Measurements from ENCODE around the gene TVP23C. TPM values are rescaled to one million over a fixed set of nuclear protein-coding genes. Genes with fewer than 3 reads are reported as not detected.

The TVP23C gene
- total RNA-seq, 1 experiment from 2014 or later: 9.0 TPM

GRCh38 chr17:15453782-15454181, 109.5 kb downstream of the TVP23C start:
- no peak for DNase-seq (ENCODE audit: low read depth, low spot score)
- in situ Hi-C loops (cut with HindIII; ENCODE audit: low pct_unique_long_range_greater_than_20kb, low sequenced_read_pairs): no loop called here

DNA sequence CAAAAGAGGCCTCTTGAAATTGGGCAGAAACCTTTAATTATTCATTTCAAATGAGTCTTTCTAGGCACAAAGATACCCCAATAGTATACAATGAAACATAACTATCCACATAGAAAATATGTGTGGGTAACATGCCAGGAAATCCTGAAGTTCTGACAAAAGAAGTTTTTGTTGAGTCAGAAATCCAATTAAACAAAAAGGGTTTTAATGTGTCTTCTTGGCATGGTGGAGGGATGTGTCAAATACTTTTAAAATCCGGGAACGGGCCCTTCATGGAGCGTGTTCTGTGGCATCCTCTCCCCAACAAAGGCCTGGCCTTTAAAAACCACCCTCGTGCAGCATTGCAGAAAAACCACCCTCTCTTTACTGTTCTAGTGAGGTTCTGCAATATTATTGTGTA, 110.0 kb downstream of the TVP23C start:
- peak; percentile 54 for DNase-seq (ENCODE audit: low read depth, low spot score)
- in situ Hi-C loops (cut with HindIII; ENCODE audit: low pct_unique_long_range_greater_than_20kb, low sequenced_read_pairs): no loop called here

GRCh38 chr17:15452746-15453145, 110.5 kb downstream of the TVP23C start:
- no peak for DNase-seq (ENCODE audit: low read depth, low spot score)
- in situ Hi-C loops (cut with HindIII; ENCODE audit: low pct_unique_long_range_greater_than_20kb, low sequenced_read_pairs): no loop called here

Small RNA genes within 50 kb of the gene (small RNA-seq; reads per million reads assigned to genes)
- gene AC005838.1 (0 reads per million in 2 experiments), gene RF00090 (0 reads per million in 2 experiments)

Other genes starting within 250 kb of the TVP23C start
- gene TEKT3, start 221.9 kb downstream of the TVP23C start, total RNA-seq (2014; rRNA removed; shearing (Covaris generic)): 0.56 TPM in 1 of 2 replicates, not detected in the other
- 0.77 and 1.6 TPM in 2 replicates for gene CDRT4, start 95.9 kb downstream of the TVP23C start, total RNA-seq (2014; rRNA removed; shearing (Covaris generic))
- gene FBXW10B, start 56.2 kb upstream of the TVP23C start, total RNA-seq (2014; rRNA removed; shearing (Covaris generic)): 0.16 TPM in 1 of 2 replicates, not detected in the other
- gene TRIM16, start 120.8 kb upstream of the TVP23C start, total RNA-seq (2014; rRNA removed; shearing (Covaris generic)): 22.1 and 29.8 TPM in 2 replicates
- gene ZNF286A, start 136.3 kb upstream of the TVP23C start, total RNA-seq (2014; rRNA removed; shearing (Covaris generic)): 18.1 and 21.6 TPM in 2 replicates
- gene TBC1D26, start 168.8 kb upstream of the TVP23C start, total RNA-seq (2014; rRNA removed; shearing (Covaris generic)): not detected in 2 replicates